Stomach (tissue), 9 donors: ENCODE measurements around the gene MBP. TPM values are rescaled to one million over a fixed set of nuclear protein-coding genes. Genes with fewer than 3 reads are reported as not detected.

Source experiments
- DNase-seq, 2 donors: peaks; one replicate each; pipeline versions ENCODE4 v3.0.0 to v3.0.0-alpha.2; 2013 to 2019
- H3K27ac ChIP-seq, 5 donors: fragments of 200-600 bp in 4 of 5; sonication (generic) in 4 of 5; one replicate each; pipeline ENCODE4 v1.5.1; 2013 to 2019; ENCODE audit warnings: mild to moderate bottlenecking in 1 of 5, moderate library complexity in 1 of 5
- H3K27me3 ChIP-seq, 3 donors: fragments of 200-600 bp; sonication (generic); one replicate each; pipeline ENCODE4 v1.5.1; 2017 to 2019; ENCODE audit warnings: mixed run types in 1 of 3
- H3K36me3 ChIP-seq, 4 donors: fragments of 200-600 bp; sonication (generic); 1 replicate in 3 of 4; 2 replicates in 1 of 4; pipeline ENCODE4 v1.5.1; 2016 to 2019
- H3K4me1 ChIP-seq, 4 donors: fragments of 200-600 bp; sonication (generic); one replicate each; pipeline ENCODE4 v1.5.1; 2016 to 2019
- H3K4me3 ChIP-seq, 4 donors: fragments of 200-600 bp; sonication (generic) in 3 of 4; one replicate each; pipeline ENCODE4 v1.5.1; 2016 to 2019; ENCODE audit warnings: mild to moderate bottlenecking in 1 of 4
- H3K9me3 ChIP-seq, 4 donors: fragments of 200-600 bp; sonication (generic); one replicate each; pipeline ENCODE4 v1.5.1; 2016 to 2019
- EP300 ChIP-seq: sonication (generic); formaldehyde crosslinking; IDR thresholded peaks from one replicate; pipeline ENCODE4 v1.6.1; 2017; ENCODE audit warnings: antibody characterized with exemption
- POLR2A ChIP-seq, 4 donors: fragments of 450-650 bp; IDR thresholded peaks; one replicate each; pipeline ENCODE4 v1.6.1; 2016; ENCODE audit warnings: antibody characterized with exemption in 4 of 4, control low read depth in 2 of 4, mild to moderate bottlenecking in 1 of 4, moderate library complexity in 1 of 4
- POLR2AphosphoS5 ChIP-seq, 3 donors: sonication (generic); formaldehyde crosslinking; IDR thresholded peaks; one replicate each; pipeline ENCODE4 v1.6.1; 2016; ENCODE audit warnings: antibody characterized with exemption in 3 of 3
- WGBS, 5 donors: extraction: QIAGEN DNeasy Blood & Tissue Kit in 3 of 5; methylation state at CpG; one replicate each; pipeline versions ENCODE4 v1.1.5 to v1.1.7; 2013 to 2018; 5-methylcytosine and 5-hydroxymethylcytosine counted together
- intact Hi-C: fragments of 100-400 bp; cut with DNase I; formaldehyde crosslinking; loops from one replicate; pipeline ENCODE4 v1.15.1; 2023; ENCODE audit warnings: low total_unique reads
- polyA plus RNA-seq, 3 donors: library from polyadenylated mRNA; stranded (reverse); fragments of 200-250 nt; gene quantifications; one replicate each; pipeline ENCODE4 v1.2.3, GENCODE V29; 2013
- total RNA-seq, 5 donors: library from RNA; depleted of rRNA; stranded (reverse); fragments of >200 nt; gene quantifications; one replicate each; pipeline versions ENCODE4 v1.1.0 to v1.2.3, GENCODE V29; 2014 to 2016
- TF ChIP-seq, protein P1 (sequence below), 7 experiments: fragments of 450-650 bp in 4 of 7; fragments of 200-600 bp in 3 of 7; sonication (generic) in 3 of 7; IDR thresholded peaks; one replicate each; pipeline ENCODE4 v1.5.1; 2016 to 2019; ENCODE audit warnings: antibody characterized with exemption in 7 of 7, control low read depth in 2 of 7, mild to moderate bottlenecking in 1 of 7
- donor health status: healthy with polysubstance abuse.
- donor health status: Bipolar disorder and iron deficiency.
- donor health status: healthy.

Gene MBP
- total and polyA plus RNA-seq, 8 donors: 7.9 to 407 (median 33.3) TPM

GRCh38 chr18:77051581-77052296 lies 80.8 kb downstream of the MBP start:
- Histone ChIP-seq H3K27me3 (no peaks in the 10 kb centered on the region), H3K36me3 (peaks cover 0 to 13% (median 8%) of the 10 kb centered on the region in 4 donors), H3K4me3 (no peak overlapping the region), H3K9me3 (no peaks in the 10 kb centered on the region), H3K27ac (peak overlapping the region in 2 of 5 donors; percentile 50 to 87), H3K4me1 (peaks cover 30 to 47% (median 34%) of the 10 kb centered on the region in 4 donors)
- intact Hi-C loops: loop anchor here (10.0 kb wide), 1 partner anchor 47 kb away; no protein-coding TSS in a partner anchor
- WGBS, 5 donors: 91 to 97% (median 94%) methylated on average over 14 of the region's 14 CpGs
- TF ChIP-seq POLR2AphosphoS5 (IDR thresholded peaks at IDR 0.05): no peak
- TF ChIP-seq POLR2A (IDR thresholded peaks at IDR 0.05): no peak
- TF ChIP-seq EP300: no peak
- TF ChIP-seq, protein P1, sequence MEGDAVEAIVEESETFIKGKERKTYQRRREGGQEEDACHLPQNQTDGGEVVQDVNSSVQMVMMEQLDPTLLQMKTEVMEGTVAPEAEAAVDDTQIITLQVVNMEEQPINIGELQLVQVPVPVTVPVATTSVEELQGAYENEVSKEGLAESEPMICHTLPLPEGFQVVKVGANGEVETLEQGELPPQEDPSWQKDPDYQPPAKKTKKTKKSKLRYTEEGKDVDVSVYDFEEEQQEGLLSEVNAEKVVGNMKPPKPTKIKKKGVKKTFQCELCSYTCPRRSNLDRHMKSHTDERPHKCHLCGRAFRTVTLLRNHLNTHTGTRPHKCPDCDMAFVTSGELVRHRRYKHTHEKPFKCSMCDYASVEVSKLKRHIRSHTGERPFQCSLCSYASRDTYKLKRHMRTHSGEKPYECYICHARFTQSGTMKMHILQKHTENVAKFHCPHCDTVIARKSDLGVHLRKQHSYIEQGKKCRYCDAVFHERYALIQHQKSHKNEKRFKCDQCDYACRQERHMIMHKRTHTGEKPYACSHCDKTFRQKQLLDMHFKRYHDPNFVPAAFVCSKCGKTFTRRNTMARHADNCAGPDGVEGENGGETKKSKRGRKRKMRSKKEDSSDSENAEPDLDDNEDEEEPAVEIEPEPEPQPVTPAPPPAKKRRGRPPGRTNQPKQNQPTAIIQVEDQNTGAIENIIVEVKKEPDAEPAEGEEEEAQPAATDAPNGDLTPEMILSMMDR (IDR thresholded peaks at IDR 0.05): no peak
- no peak for DNase-seq

DNA sequence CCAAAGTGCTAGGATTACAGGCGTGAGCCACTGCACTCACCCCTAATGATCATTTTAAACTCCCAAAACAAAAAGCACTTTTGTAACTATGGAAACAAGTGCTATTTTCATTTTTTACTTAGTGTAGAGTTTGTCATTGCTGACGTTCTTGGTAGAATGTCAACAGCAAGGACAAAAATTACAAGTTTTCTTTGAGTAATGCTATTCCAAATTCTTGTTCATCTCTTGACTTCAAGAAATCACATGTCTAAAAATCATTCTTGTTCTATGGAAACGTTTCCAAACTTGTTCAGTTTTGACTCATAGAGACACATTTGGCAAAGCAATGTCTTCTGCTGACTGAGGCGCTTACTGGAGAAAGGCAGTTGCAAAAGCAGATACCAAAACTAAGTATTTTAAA lies 82.6 kb downstream of the MBP start:
- WGBS, 5 donors: 59 to 79% (median 68%) methylated on average over 4 of the region's 4 CpGs
- H3K27ac ChIP-seq: peak overlapping the region in 3 of 5 donors; percentile 32 to 58 (median 47)
- peaks cover 12 to 29% (median 16%) of the 10 kb centered on the region in 4 donors for H3K4me1 ChIP-seq
- intact Hi-C loops: loop anchor here (10.0 kb wide), 1 partner anchor 45 kb away; no protein-coding TSS in a partner anchor
- no peak for TF ChIP-seq POLR2A (IDR thresholded peaks at IDR 0.05)
- TF ChIP-seq EP300: no peak
- TF ChIP-seq, protein P1 (IDR thresholded peaks at IDR 0.05): no peak
- no peak for TF ChIP-seq POLR2AphosphoS5 (IDR thresholded peaks at IDR 0.05)
- H3K36me3 ChIP-seq: peaks cover 0 to 28% (median 15%) of the 10 kb centered on the region in 4 donors
- H3K9me3 ChIP-seq: no peaks in the 10 kb centered on the region
- DNase-seq: no peak
- H3K27me3 ChIP-seq: no peaks in the 10 kb centered on the region
- H3K4me3 ChIP-seq: no peak overlapping the region

DNA sequence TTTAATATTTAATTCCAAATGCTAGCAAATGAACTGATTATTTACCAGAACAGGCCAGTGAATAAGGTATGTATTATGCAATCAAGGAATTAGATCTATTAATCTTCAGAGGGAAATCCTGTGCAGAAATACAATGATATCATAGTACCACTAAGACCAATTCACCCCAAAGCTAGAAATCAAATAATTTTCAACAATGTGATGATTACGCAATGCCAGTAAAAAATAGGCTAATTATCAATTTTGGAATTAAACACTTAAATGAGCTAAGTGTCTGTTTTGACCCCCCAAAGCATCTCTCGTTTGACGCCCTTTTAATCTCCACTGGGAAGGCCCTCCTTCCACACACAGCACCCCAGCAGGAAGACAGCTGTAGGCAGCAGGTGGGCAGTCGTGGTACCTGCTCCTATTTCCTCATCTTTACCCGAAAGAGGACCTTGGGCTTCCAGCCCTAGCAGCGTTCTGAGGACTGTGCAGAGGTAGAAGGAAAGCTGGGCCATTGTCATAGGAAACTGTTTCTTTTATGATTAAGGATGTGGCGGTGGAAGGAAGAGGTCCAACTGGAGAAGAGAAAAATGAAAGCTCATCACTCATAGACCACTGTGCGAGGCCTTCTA lies 84.7 kb downstream of the MBP start:
- H3K4me1 ChIP-seq: peaks cover 0 to 9% (median under 1%) of the 10 kb centered on the region in 4 donors
- no peaks in the 10 kb centered on the region for H3K27me3 ChIP-seq
- no peak for DNase-seq
- peaks cover 0 to 27% (median 18%) of the 10 kb centered on the region in 4 donors for H3K36me3 ChIP-seq
- no peak overlapping the region for H3K4me3 ChIP-seq
- H3K27ac ChIP-seq: no peak overlapping the region
- 80 to 93% (median 81%) methylated on average over 8 of the region's 8 CpGs for WGBS, 5 donors
- intact Hi-C loops: no loop called here
- TF ChIP-seq POLR2A (IDR thresholded peaks at IDR 0.05): no peak
- TF ChIP-seq, protein P1 (IDR thresholded peaks at IDR 0.05): no peak
- TF ChIP-seq POLR2AphosphoS5 (IDR thresholded peaks at IDR 0.05): no peak
- no peak for TF ChIP-seq EP300
- no peaks in the 10 kb centered on the region for H3K9me3 ChIP-seq

DNA sequence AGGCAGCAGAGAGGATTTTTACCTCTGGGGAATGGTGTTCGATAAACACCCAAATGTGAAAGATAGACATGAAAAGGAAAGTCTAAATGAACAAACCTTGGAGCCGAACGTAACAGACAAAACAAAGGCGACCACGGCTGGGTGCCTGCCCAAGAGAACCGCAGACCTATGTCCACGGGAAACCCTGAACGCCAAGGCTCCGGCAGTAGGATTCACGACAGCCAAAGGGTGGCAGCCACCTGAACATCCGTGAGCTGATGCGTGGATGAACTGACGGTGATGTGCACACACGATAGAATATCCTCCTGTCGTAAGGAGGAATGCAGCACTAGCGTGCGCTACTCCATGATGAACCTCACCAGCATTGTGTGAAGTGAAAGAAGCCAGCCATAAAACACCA lies 85.6 kb downstream of the MBP start:
- H3K27ac ChIP-seq: no peak overlapping the region
- peaks cover 0 to 27% (median 18%) of the 10 kb centered on the region in 4 donors for H3K36me3 ChIP-seq
- H3K4me1 ChIP-seq: no peaks in the 10 kb centered on the region
- intact Hi-C loops: no loop called here
- no peaks in the 10 kb centered on the region for H3K27me3 ChIP-seq
- TF ChIP-seq POLR2AphosphoS5 (IDR thresholded peaks at IDR 0.05): no peak
- no peak for TF ChIP-seq POLR2A (IDR thresholded peaks at IDR 0.05)
- no peak for TF ChIP-seq EP300
- TF ChIP-seq, protein P1 (IDR thresholded peaks at IDR 0.05): no peak
- H3K4me3 ChIP-seq: no peak overlapping the region
- DNase-seq: no peak
- H3K9me3 ChIP-seq: no peaks in the 10 kb centered on the region
- WGBS, 5 donors: 94 to 96% (median 95%) methylated on average over 17 of the region's 17 CpGs
